HG03280 (cell line): ENCODE data around the gene ARID3B.
"Not testable (repeated sequence)": the region's sequence is repeated elsewhere in the genome, so short reads cannot be mapped to it uniquely, and the experiment has no call there.

Experiments
- ATAC-seq: cut with Tn5 transposase; IDR thresholded peaks from one replicate; pipeline ENCODE4 v1.9.1; 2021; ENCODE audit warnings: mild to moderate bottlenecking, moderate library complexity; ENCODE audit not compliant: unreplicated experiment

Gene ARID3B

GRCh38 chr15:74540761-74541493 is at the start of gene ARID3B:
Gene ARID3B (plus strand): TSS chr15:74541220. CDS start chr15:74543937, 2,717 bp downstream.
- ATAC-seq: peak; percentile 85

GRCh38 chr15:74496648-74497047 is 44.4 kb upstream of the ARID3B start:
- ATAC-seq: no peak

GRCh38 chr15:74497584-74497983 is 43.4 kb upstream of the ARID3B start:
- ATAC-seq: no peak

GRCh38 chr15:74499366-74499765 is 41.7 kb upstream of the ARID3B start:
- no peak for ATAC-seq

- ATAC-seq: no peak
Observed at GRCh38 chr15:74500401-74500800, 40.6 kb upstream of the ARID3B start.

GRCh38 chr15:74502301-74502700 is 38.7 kb upstream of the ARID3B start:
- no peak for ATAC-seq

- no peak for ATAC-seq
Observed at GRCh38 chr15:74504418-74504817, 36.6 kb upstream of the ARID3B start.

- ATAC-seq: no peak
Observed at GRCh38 chr15:74504836-74505235, 36.2 kb upstream of the ARID3B start.

GRCh38 chr15:74505837-74506514 is 35.0 kb upstream of the ARID3B start:
- no peak for ATAC-seq

GRCh38 chr15:74506515-74506840 is 34.5 kb upstream of the ARID3B start:
- ATAC-seq: no peak

GRCh38 chr15:74511583-74511982 is 29.4 kb upstream of the ARID3B start:
- ATAC-seq: peak; percentile 20

- ATAC-seq: not testable (repeated sequence)
Observed at GRCh38 chr15:74514059-74514458, 27.0 kb upstream of the ARID3B start.

- ATAC-seq: no peak
Observed at GRCh38 chr15:74517096-74517495, 23.9 kb upstream of the ARID3B start.

- no peak for ATAC-seq
Observed at GRCh38 chr15:74519311-74519710, 21.7 kb upstream of the ARID3B start.

GRCh38 chr15:74520407-74520806 is 20.6 kb upstream of the ARID3B start:
- no peak for ATAC-seq

- no peak for ATAC-seq
Observed at GRCh38 chr15:74523982-74524381, 17.0 kb upstream of the ARID3B start.

GRCh38 chr15:74525309-74525708 is 15.7 kb upstream of the ARID3B start:
- ATAC-seq: no peak

GRCh38 chr15:74525945-74526344 is 15.1 kb upstream of the ARID3B start:
- no peak for ATAC-seq

- ATAC-seq: no peak
Observed at GRCh38 chr15:74528876-74529275, 12.1 kb upstream of the ARID3B start.

GRCh38 chr15:74529921-74530320 is 11.1 kb upstream of the ARID3B start:
- ATAC-seq: no peak

GRCh38 chr15:74530771-74531143 is 10.3 kb upstream of the ARID3B start:
- no peak for ATAC-seq

GRCh38 chr15:74531144-74531811 is 9.7 kb upstream of the ARID3B start:
- no peak for ATAC-seq
